Smooth muscle cell of the brain vasculature (primary cell): ENCODE data around the gene NCAPH2.

Source experiments
- DNase-seq: peaks from one replicate; pipeline ENCODE4 v3.0.0-alpha.2; 2012; ENCODE audit warnings: low read depth, low spot score

The NCAPH2 gene

DNA sequence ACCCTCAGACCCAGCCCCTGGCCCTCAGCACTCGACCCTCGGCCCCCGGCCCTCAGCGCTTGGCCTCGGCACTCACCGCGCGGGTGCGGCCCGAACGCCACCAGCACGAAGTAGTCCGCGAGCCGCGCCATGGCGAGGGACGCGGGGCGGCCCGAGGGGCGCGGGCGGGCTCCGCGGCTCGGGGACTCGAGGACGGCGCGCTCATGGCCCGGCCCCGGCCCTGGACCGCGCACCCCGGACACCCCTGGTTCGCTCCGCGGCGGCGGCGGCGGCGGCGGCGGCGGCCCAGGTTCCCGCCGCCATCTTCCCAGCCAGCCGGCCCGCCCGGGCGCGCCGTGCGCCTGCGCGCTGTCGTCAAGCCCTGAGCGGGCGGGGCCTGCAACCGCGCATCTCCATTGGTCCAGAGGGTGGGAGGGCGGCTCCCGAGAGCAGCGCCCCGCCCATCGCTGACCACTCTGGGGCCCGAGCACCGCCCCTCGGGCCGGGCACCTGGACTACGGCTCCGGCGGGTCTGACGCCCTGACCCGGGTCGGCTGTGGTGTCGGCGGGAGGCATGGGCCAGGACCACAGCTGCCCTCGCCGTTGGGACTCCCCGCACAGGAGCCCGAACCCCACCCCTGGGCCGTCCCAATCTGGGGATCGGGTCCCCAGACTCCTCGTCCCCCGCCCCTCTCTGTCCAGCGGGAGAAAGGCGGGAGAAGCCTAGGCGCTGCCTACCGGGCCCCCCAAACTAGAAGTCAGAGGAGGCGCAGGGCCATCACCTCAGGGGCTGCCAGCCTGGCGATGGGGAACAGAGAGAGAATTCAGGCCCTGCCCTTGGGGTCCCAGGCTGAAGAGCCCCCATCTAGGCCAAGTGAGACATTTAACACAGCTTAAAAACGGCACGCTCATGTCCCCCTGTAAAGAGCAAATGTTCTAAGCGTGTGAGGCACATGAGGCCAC lies 33.0 kb upstream of the NCAPH2 start, which contains the start of gene SBF1:
Gene SBF1, minus strand, starts transcription at position 326 of the 942 bp plus-strand sequence. Its CDS starts 195 bp downstream, at position 131.
- peak; percentile 82 for DNase-seq

GRCh38 chr22:50475652-50476002 lies 32.4 kb upstream of the NCAPH2 start:
- no peak for DNase-seq

DNA sequence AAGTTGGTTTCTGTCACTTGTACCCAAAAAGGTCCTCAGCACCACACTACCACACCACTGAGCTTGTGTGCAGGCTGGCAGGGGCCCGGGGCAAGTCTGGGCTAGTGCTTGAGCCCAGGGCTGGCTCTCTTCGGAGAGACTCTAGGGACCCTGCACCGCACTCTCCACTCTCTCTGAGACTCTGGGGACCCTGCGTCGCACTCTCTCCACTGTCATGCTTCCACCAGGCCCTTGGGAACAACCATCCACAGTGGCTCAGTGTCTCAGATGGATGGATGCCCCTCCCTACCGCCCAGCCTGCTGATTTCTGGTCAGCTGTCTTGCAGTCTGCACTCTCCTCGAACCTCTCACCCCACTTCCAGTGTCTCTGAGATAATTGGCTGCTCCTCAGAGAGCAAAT lies 31.2 kb upstream of the NCAPH2 start:
- DNase-seq: no peak

GRCh38 chr22:50477923-50478322 lies 30.1 kb upstream of the NCAPH2 start:
- DNase-seq: no peak

- DNase-seq: no peak
Observed at GRCh38 chr22:50479721-50480120, 28.3 kb upstream of the NCAPH2 start.

DNA sequence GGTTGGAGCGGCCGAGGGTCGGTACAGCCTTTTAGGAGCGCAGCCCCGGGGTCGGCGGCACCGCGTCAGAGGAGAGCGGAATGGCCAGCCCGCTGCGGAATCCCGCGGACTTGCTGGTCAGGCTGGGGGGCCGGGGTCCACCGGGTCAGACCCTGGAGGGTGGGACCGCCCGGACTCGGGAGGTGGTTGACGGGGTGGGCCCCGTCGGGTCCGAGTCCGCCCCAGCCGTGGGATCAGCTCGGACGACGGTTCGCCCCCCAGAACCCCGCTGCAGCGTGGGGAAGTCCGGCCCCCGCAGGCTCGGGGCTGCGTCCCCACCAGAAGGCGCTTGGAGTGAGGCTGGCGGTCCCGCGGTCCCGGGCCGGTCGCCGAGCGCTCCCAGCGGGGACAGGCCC lies 27.0 kb upstream of the NCAPH2 start:
- DNase-seq: no peak

GRCh38 chr22:50481440-50482106 lies 26.5 kb upstream of the NCAPH2 start, which contains the start of gene ADM2:
ADM2 (plus strand) TSS chr22:50481543; CDS start chr22:50481848, 305 bp downstream.
- DNase-seq: no peak

- no peak for DNase-seq
Observed at GRCh38 chr22:50482107-50483074, 25.6 kb upstream of the NCAPH2 start.

DNA sequence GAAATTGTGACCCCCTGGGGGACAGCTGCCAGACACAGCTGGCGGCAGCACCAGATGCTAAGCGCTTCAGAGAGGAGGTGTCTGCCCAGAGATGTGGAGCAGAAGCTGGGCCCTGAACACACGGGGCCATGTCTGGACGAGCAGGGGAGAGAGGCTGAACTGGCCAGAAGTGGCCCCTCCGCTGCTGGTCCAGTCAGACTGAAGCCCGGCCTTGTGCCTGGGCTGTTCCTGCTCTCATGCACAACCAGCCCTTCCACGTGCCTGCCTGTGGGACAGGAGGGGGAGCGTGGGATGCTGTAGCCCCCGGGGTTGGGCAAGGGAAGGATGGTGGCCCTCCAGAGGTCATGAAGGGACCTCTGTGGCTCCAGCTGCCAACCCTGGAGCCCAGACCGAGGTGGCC lies 24.9 kb upstream of the NCAPH2 start:
- no peak for DNase-seq

GRCh38 chr22:50483556-50483955 lies 24.5 kb upstream of the NCAPH2 start:
- DNase-seq: no peak

DNA sequence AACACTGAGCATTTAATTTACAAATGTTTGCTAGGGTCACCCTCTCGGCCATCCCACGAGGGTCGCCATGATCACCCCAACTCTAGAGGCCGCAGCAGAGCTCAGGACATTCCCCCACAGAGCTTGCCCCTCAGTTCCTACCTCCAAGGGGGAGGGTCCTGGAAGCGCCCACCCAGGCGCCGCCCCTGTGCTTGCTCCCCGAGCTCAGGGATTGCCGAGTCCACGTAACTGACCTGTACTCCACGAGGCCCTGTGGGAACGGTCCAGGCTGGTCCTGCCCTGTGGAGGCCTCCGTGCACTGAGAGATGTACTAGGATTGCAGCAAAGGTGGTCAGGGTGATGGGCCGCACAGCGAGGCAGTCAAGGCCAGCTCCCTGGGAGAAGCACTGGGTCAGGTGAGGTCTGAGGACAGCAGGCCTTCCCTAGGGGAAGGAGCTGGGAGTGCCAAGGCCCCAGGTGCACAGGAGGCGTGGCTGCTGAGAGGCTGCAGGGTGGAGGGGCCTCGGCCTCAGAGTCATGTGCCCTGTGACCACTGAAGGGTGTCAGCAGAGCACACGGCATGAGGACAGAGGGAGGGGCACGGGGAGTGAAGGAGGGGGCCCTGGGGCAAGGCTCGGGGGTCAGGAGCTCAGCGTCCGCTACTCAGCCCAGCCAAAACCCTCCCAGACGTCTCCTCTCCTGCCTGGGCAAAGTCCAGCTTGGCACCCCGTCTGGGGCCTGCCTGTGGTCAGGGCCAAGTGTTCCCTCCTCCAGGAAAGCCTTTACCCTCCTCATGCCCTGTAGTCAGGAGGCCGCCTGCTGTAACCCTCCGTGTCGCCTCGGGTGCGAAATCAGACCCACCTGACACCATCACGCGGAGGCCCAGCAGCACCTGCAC lies 23.8 kb upstream of the NCAPH2 start:
- DNase-seq: no peak

DNA sequence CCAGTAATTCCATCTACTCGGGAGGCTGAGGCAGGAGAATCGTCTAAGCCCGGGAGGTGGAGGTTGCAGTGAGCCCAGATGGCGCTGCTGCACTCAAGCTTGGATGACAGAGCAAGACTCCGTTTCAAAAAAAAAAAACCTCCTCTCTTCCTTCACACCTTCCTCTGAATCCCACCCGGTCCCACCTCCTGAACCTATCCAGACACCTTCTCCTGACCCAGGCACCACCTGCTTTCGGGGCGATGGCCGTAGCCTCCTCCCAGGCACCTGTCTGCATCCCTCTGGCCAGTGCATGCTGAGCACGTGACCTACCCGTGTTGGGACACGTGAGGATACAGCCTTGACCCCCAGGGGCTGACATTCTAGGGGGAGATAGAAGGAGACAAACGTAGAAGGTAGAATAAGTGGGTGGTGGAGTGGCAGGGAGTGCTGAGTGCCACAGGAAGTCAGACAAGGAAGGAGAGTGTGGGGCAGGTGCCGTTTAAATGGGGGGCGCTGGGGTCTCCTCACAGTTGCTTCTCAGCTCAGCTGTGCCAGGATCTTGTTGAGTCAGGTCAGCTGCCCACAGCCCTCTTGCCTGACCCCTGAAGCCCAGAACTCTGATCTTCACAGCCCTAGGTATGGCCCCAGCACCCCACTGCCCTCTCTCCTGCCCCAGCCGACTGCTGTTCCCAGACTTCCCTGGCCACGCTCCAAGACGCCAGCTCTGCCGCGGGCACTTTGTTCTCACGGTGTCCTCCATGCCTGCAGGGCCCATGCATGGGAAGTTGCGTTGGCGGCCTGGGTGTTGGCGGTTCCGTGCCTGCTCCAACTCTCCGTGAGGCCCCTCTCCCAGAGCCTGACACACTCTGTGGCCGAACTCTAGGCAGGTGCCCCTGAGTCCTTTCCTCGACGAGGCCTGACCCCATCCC lies 22.5 kb upstream of the NCAPH2 start:
- DNase-seq: no peak

DNA sequence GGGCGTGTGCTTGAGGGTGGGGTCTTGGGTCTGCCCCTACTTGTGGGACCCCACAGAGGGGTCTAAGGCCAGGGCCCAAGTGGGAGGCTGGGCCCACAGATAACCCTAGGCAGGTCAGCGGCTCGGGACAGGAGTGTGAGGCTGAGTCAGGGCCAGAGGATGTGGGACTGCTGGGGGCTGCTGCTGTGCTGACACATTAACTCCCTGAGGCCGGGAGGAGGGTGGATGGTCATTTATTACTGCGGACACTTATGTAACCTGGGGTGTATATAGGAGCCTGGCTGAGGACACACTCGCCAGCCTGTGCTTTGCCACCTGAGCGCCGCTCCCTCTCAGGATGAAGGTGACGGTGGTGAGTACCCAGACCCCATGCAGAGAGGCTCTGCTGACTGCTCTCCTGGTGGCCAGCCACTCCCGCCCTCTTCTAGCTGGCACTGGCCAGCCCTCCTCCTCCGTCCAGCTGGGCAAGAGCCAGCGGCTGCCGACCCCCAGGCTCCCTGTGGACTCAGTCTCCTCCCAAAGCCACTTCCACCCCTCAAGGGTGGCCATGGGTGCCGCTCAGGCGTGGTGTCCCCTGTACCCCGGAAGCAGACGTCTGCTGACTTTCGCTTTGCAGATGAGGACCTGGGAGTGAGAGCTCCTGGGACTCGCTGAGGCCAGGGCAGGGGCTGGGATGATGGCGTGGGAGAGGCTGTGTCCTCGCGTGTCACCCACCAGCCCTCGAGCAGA lies 21.3 kb upstream of the NCAPH2 start, which contains the start of gene MIOX:
Gene MIOX, plus strand, starts transcription at position 299 of the 729 bp plus-strand sequence. Its CDS starts 39 bp downstream, at position 338.
- no peak for DNase-seq

- DNase-seq: no peak
Observed at GRCh38 chr22:50487290-50488005, 20.6 kb upstream of the NCAPH2 start.

DNA sequence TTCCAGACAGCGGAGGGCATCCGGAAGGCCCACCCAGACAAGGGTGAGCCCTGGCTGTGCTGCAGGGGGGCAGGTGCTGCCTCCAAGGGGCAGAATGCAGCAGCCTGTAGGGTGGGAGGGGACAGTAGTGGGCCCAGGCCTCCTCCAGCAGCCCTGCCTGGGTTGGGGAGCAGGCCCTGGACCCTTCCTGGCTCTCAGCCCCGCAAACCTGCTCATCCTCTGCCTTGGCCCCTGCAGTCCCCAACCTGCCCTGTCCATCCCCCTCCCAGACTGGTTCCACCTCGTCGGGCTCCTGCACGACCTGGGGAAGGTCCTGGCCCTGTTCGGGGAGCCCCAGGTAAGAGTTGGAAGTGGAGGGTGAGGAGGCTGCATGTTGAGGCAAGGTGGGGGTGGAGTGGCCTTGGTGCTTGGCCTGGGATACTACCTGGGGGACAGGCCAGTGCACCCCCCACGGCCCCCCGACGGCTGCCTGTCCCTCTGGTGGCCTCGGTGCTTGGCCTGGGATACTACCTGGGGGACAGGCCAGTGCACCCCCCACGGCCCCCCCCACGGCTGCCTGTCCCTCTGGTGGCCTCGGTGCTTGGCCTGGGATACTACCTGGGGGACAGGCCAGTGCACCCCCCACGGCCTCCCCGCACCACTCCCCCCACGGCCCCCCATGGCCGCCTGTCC lies 19.9 kb upstream of the NCAPH2 start:
- no peak for DNase-seq

GRCh38 chr22:50488886-50489285 lies 19.1 kb upstream of the NCAPH2 start:
- no peak for DNase-seq
